HS-5 (cell line): ENCODE data around the gene SNX24.

Experiments used
- DNase-seq: peaks from one replicate; pipeline ENCODE4 v3.0.0-alpha.2; 2012; ENCODE audit warnings: low read depth

SNX24 gene

GRCh38 chr5:123028222-123028621 lies 182.8 kb downstream of the SNX24 start:
- DNase-seq, result no peak

GRCh38 chr5:123033157-123033671 lies 187.8 kb downstream of the SNX24 start:
- no peak for DNase-seq

- DNase-seq, result peak; percentile 22
These were observed 190.0 kb downstream of the SNX24 start for GRCh38 chr5:123035360-123035917.

GRCh38 chr5:123035918-123036390 lies 190.5 kb downstream of the SNX24 start:
- DNase-seq, result no peak

GRCh38 chr5:123036391-123037103 lies 191.1 kb downstream of the SNX24 start, which contains the start of gene PPIC:
Gene PPIC (minus strand): TSS chr5:123036725. CDS start chr5:123036625, 100 bp downstream.
- peak; percentile 56 for DNase-seq

GRCh38 chr5:123037104-123037418 lies 191.6 kb downstream of the SNX24 start:
- no peak for DNase-seq

GRCh38 chr5:123039673-123040072 lies 194.3 kb downstream of the SNX24 start:
- DNase-seq, result no peak

GRCh38 chr5:123044926-123045617 lies 199.7 kb downstream of the SNX24 start:
- DNase-seq, result no peak

- no peak for DNase-seq
These were observed 200.8 kb downstream of the SNX24 start for GRCh38 chr5:123046222-123046621.

GRCh38 chr5:123047706-123048105 lies 202.3 kb downstream of the SNX24 start:
- no peak for DNase-seq

GRCh38 chr5:123051206-123051605 lies 205.8 kb downstream of the SNX24 start:
- no peak for DNase-seq
